GM12874 (cell line): Measurements from ENCODE around the gene CHD9.

Experiments used
- TF ChIP-seq, protein P1 (sequence below): IDR thresholded peaks from 2 replicates; pipeline ENCODE4 v1.5.1; 2011; ENCODE audit warnings: low read depth, mild to moderate bottlenecking, control low read depth, low read length, moderate library complexity; ENCODE audit not compliant: insufficient read depth

The CHD9 gene

DNA sequence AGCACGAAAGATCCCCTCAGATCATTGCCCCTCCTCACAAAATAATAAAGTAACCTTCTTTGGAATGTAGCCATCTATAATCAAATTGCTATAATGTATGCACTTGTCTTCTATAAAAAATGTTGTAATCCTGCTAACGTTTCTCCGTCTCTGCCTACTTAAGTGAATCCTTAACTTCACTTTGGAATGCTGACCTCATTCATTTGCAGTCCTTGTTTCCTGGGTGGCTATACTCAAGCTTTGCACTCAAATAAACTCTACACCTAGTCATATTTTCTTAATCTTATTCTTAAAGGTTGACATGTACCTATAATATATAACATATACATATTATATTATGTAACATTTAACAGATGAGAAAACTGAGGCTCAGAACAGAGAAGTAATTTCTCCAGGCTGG, 24.8 kb upstream of the CHD9 start:
- TF ChIP-seq, protein P1, sequence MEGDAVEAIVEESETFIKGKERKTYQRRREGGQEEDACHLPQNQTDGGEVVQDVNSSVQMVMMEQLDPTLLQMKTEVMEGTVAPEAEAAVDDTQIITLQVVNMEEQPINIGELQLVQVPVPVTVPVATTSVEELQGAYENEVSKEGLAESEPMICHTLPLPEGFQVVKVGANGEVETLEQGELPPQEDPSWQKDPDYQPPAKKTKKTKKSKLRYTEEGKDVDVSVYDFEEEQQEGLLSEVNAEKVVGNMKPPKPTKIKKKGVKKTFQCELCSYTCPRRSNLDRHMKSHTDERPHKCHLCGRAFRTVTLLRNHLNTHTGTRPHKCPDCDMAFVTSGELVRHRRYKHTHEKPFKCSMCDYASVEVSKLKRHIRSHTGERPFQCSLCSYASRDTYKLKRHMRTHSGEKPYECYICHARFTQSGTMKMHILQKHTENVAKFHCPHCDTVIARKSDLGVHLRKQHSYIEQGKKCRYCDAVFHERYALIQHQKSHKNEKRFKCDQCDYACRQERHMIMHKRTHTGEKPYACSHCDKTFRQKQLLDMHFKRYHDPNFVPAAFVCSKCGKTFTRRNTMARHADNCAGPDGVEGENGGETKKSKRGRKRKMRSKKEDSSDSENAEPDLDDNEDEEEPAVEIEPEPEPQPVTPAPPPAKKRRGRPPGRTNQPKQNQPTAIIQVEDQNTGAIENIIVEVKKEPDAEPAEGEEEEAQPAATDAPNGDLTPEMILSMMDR = no peak

DNA sequence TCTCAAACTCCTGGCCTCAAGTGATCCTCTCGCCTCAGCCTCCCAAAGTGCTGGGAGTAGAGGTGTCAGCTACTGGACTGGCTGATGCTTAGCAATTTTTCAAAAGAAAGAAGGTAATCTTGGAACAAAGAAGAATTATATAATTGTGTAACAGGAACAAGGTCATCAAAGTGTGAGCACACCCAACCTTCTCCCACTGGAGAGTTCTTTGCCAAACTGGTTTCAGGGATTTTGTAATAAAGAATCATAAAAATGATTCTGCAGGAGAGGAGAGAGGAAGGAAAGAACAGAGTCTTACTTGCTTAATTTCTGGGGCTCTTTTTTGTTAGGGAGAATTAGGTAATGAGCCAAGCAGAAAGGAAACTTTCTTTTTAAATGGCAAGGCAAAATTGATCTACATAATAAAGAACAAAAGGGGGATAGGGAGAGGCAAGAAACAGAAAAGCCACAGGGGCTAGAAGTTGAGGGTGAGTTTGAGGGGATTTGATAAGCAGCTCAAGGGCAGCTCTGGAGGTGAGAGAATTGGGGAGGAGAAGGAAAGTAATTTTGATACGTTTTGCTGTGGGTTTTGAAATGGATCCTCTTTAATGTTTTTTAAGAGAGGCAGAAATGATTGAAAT, 23.4 kb upstream of the CHD9 start:
- TF ChIP-seq, protein P1 = no peak

DNA sequence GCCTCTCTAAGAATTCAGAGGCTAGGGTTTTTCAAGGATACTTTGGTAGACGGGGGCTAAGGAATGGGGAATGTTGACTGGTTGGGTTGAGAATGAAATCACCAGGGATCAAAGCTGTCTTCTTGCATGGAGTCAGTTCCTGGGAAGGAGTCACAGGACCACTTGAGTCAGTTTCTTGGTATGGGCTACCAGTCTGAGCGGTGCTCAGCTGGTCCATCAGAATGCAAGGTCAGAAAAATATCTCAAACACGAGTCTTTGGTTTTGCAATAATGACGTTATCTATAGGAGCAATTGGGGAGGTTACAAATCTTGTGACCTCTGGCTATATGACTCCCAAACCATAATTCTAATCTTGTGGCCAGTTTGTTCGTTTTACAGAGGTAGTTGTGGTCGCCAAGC, 20.5 kb upstream of the CHD9 start:
- TF ChIP-seq, protein P1 = no peak

DNA sequence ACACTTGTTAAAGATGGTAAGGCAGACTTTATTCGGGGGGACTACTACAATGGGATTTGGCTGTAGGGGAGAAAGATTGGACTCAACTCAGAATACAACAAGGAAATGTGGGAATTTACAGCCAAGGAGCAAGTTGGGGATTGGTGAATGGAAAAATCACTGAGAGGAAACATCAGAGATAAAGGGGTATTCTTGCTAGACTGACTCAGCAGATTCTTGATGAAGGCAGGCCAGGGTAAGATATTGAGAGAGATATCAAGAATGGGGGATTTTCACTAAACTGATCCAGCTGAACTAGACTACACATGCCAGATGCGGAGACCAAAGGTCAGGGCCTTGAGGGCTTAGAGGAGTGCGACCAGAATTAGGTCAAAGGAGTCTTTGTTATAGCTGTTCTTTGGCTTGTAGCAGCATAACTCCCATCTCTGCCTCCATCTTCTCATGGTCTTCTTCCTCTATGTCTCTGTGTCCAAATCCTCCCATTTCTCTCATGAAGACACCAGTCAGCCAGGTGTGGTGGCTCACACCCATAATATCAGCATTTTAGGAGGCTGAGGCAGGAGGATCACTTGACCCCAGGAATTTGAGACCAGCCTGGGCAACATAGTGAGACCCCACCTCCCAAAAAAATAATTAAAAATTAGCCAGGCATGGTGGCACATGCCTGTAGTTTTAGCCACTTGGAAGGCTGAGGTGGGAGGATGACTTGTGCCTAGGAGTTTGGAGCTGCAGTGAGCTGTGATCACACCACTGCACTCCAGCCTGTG, 19.4 kb upstream of the CHD9 start:
- TF ChIP-seq, protein P1 = no peak

DNA sequence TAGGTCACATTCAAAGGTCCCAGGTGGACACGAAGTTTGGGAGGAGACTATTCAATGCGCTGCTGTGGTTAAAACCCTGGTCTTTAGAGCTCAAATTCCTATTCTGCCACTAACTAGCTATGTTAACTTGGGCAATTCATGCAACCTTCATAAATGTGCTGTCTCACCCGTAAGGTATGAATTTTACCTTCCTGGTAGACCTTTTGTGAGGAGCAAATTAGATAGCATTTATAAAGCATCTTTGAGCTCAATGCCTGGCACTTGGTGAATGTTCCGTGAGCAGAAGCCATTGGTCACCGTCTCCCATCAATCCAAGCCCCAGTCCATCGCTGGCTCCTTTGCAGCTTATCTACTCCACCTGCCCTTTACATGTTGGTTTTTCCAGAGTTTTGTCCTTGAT, 18.7 kb upstream of the CHD9 start:
- TF ChIP-seq, protein P1 = no peak

DNA sequence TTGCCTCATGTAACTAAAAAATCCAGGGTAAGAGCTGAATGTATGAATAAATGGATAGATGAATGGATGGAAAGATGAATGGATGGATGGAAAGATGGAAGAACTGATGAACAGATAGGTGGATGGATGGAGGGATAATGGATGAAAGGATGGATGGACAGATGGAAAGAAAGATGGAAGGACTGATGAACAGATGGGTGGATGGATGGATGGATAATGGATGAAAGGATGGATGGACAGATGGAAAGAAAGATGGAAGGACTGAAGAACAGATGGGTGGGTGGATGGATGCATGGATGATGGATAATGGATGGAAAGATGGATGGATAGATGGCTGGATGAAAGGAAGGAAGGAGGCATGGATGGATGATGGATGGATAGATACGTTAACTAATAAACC, 14.0 kb upstream of the CHD9 start:
- TF ChIP-seq, protein P1 = no peak

DNA sequence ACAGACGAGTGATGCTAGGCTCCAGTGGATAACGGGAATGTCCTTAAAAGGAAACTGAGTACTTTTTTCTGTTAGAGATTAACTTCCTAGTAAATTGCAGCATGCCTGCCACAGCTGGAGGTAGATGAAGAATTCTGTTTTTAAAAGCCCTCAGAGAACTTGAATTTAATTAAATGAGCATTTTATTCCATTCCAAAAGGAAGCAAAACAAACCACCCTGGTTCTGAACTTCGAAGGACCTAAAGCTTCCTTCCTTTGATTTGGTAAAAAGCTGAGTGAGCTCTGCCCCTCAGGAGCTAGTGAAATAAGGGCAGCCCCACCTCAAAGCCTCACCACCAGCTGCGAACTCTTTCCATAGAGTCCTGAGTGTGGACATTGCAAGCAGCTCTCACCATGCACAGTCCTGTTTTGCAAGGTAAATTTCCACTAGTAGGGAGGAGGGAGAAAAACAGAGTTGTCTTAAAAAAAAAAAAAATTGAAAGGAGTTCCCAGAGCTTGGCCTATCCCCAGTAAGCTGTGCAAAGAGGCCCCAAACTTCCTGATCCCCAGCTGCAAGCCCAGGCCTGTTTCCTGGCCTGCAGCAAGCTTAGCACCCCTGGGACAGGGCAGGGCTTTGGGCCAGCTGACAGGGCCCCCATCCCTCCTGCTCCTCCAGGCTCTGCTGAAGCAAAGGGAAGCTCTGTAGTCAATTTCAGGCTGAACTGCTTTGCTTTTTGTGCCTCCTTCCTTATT, 13.3 kb upstream of the CHD9 start:
- TF ChIP-seq, protein P1 = no peak
